ENCODE measurements around the gene WDR91. TPM values are rescaled to one million over a fixed set of nuclear protein-coding genes. Genes with fewer than 3 reads are reported as not detected.
"Not testable (repeated sequence)": the region's sequence is repeated elsewhere in the genome, so short reads cannot be mapped to it uniquely, and the experiment has no call there.

WDR91 gene
- total and polyA plus RNA-seq, 11 donors: 3.0 to 11.4 (median 5.7) TPM

GRCh38 chr7:135217645-135218509, 6.6 kb upstream of the WDR91 start:
- H3K9me3 ChIP-seq: no peaks in the 10 kb centered on the region
- H3K27ac ChIP-seq: no peak overlapping the region
- 97 to 98% (median 97%) methylated on average over 5 of the region's 5 CpGs for WGBS, 4 donors
- intact Hi-C loops (cut with DNase I): no loop called here
- no peak overlapping the region for H3K4me3 ChIP-seq
- H3K4me1 ChIP-seq: no peaks in the 10 kb centered on the region
- H3K36me3 ChIP-seq: no peaks in the 10 kb centered on the region
- TF ChIP-seq, protein P1, sequence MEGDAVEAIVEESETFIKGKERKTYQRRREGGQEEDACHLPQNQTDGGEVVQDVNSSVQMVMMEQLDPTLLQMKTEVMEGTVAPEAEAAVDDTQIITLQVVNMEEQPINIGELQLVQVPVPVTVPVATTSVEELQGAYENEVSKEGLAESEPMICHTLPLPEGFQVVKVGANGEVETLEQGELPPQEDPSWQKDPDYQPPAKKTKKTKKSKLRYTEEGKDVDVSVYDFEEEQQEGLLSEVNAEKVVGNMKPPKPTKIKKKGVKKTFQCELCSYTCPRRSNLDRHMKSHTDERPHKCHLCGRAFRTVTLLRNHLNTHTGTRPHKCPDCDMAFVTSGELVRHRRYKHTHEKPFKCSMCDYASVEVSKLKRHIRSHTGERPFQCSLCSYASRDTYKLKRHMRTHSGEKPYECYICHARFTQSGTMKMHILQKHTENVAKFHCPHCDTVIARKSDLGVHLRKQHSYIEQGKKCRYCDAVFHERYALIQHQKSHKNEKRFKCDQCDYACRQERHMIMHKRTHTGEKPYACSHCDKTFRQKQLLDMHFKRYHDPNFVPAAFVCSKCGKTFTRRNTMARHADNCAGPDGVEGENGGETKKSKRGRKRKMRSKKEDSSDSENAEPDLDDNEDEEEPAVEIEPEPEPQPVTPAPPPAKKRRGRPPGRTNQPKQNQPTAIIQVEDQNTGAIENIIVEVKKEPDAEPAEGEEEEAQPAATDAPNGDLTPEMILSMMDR (IDR thresholded peaks at IDR 0.05): no peak
- TF ChIP-seq POLR2A (IDR thresholded peaks at IDR 0.05): no peak
- no peak for ATAC-seq
- H3K27me3 ChIP-seq: peaks cover 0 to 12% (median 0%) of the 10 kb centered on the region in 9 donors
- no peak for DNase-seq

GRCh38 chr7:135215698-135216097, 4.4 kb upstream of the WDR91 start:
- WGBS, 4 donors: 75 to 84% (median 79%) methylated on average over 3 of the region's 3 CpGs

DNA sequence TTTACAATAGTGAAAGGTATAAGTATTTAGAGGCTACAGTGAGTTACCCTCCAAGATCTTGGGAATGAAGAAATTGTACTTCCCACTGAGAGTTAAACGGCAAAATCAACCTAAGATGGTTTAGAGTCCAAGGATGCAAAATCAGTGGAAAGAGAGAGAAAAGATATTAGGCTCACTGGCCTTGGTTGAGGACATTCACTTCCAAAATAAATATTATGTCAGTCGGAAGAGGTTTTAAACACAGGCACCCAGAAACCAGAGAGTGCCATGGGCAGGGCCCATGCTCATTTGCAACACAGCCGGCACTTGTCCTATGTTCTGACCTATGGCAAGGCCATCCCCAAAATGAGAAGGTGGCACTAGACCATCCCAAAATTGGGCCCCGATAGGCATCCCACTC, 3.9 kb upstream of the WDR91 start:
- Histone ChIP-seq H3K4me1 (peaks cover 0 to 11% (median 6%) of the 10 kb centered on the region in 12 donors), H3K27ac (no peak overlapping the region), H3K4me3 (no peak overlapping the region), H3K27me3 (peaks cover 0 to 5% (median 0%) of the 10 kb centered on the region in 9 donors), H3K36me3 (no peaks in the 10 kb centered on the region), H3K9me3 (no peaks in the 10 kb centered on the region)
- WGBS, 4 donors: 83 to 94% (median 86%) methylated on average over 4 of the region's 4 CpGs
- intact Hi-C loops (cut with DNase I): no loop called here
- TF ChIP-seq, protein P1 (IDR thresholded peaks at IDR 0.05): no peak
- no peak for TF ChIP-seq POLR2A (IDR thresholded peaks at IDR 0.05)
- DNase-seq: no peak
- ATAC-seq: no peak

More at GRCh38 chr7:135215698-135216097, 4.4 kb upstream of the WDR91 start:
- DNase-seq (no peak), ATAC-seq (no peak)
- H3K36me3 ChIP-seq: no peaks in the 10 kb centered on the region
- no peak overlapping the region for H3K4me3 ChIP-seq
- TF ChIP-seq, protein P1 (IDR thresholded peaks at IDR 0.05): no peak
- no peak for TF ChIP-seq POLR2A (IDR thresholded peaks at IDR 0.05)
- H3K27me3 ChIP-seq: peaks cover 0 to 5% (median 0%) of the 10 kb centered on the region in 9 donors
- intact Hi-C loops (cut with DNase I): no loop called here
- no peaks in the 10 kb centered on the region for H3K9me3 ChIP-seq
- H3K27ac ChIP-seq: no peak overlapping the region
- peaks cover 0 to 6% (median under 1%) of the 10 kb centered on the region in 12 donors for H3K4me1 ChIP-seq

GRCh38 chr7:135213831-135214230, 2.5 kb upstream of the WDR91 start:
- Histone ChIP-seq H3K9me3 (no peaks in the 10 kb centered on the region), H3K27ac (no peak overlapping the region), H3K36me3 (peaks cover 0 to 4% (median 0%) of the 10 kb centered on the region in 9 donors), H3K4me1 (peaks cover 0 to 24% (median 8%) of the 10 kb centered on the region in 12 donors), H3K27me3 (no peaks in the 10 kb centered on the region), H3K4me3 (no peak overlapping the region)
- TF ChIP-seq POLR2A (IDR thresholded peaks at IDR 0.05): no peak
- no peak for DNase-seq
- no peak for ATAC-seq
- WGBS, 4 donors: 75 to 84% (median 80%) methylated on average over 2 of the region's 2 CpGs
- intact Hi-C loops (cut with DNase I): loop anchor here in 1 of 10 donors (5.0 kb wide), 1 partner anchor 227 kb away; the partner anchor contains the start of gene AGBL3

DNA sequence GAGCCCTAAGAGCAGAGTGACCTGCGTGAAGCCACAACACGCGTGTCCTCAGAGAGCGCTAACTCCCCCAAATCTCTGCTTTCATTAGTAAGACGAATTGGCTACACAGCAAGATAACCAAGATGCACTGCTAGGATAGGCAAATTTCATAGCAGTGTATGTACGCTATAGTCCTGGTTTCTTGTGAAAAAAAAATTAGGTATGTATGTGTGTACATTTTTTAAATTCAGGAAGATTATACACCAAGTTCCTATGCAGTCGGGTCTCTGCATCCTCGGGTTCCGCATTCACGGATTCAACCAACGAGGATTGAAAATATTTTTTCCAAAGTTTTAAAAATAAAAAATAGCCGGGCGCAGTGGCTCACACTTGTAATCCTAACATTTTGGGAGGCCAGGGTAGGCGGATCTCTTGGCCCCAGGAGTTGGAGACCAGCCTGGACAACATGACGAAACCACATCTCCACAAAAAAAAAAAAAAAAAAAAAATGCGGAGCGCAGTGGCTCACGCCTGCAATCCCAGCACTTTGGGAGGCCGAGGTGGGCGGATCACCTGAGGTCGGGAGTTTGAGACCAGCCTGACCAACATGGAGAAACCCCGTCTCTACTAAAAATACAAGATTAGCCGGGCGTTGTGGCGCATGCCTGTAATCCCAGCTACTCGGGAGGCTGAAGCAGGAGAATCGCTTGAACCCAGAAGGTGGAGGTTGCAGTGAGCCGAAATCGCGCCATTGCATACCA, 790 bp upstream of the WDR91 start:
- intact Hi-C loops (cut with DNase I): loop anchor here in 2 of 10 donors (1.0 to 5.0 kb wide), 2 partner anchors 41 to 225 kb away; partner anchors contain the start of gene AGBL3 (in 1 of the 2)
- H3K27ac ChIP-seq: peak overlapping the region; percentile 1 to 93 (median 80)
- peaks cover 0 to 14% (median 0%) of the 10 kb centered on the region in 9 donors for H3K36me3 ChIP-seq
- peaks cover 0 to 38% (median 8%) of the 10 kb centered on the region in 12 donors for H3K4me1 ChIP-seq
- peak in 3 of 5 donors; percentile 40 to 47 (median 45) for DNase-seq
- ATAC-seq: peak in 3 of 4 donors; percentile 8 to 26 (median 24)
- H3K9me3 ChIP-seq, H3K27me3 ChIP-seq: not testable (repeated sequence)
- WGBS, 4 donors: 55 to 58% (median 57%) methylated on average over 30 of the region's 30 CpGs
- H3K4me3 ChIP-seq: peak overlapping the region; percentile 49 to 99 (median 84)

Measured in heart left ventricle (tissue), 16 donors.